Measurements from ENCODE around the gene PRMT1.

- TF ChIP-seq CTCF (IDR thresholded peaks at IDR 0.05) (no peak), POLR2A (IDR thresholded peaks at IDR 0.05) (no peak)
These were observed 10.1 kb downstream of the PRMT1 start for GRCh38 chr19:49687150-49687549.

Measured in uterus (tissue), 2 donors.